ENCODE data around the gene ADGRD1.

ADGRD1 gene

GRCh38 chr12:131042834-131043245, 89.1 kb downstream of the ADGRD1 start:
- no peak for DNase-seq (ENCODE audit: low spot score)

DNA sequence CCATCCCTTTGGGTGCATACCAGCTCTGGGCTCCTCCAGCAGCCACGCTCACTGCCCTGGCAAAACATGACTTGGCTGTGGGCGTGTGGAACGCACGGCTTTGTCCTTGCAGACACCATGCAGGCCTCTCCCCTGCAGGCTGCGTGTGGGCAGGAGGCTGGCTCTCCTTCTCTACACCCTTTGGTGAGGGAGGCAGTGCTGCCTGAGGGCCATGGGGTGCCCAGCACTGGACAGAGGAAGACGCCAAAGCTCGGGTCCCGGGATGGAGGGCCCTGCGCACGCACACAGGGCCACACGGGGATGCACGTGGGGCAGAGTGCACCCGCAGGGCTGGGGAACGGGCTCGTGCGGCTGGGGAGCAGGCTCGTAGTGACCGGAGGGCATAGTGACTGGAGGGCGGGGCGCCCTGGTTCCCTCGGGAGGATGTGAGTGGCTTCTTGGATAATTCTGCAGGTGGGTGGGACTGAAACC, 89.7 kb downstream of the ADGRD1 start:
- no peak for DNase-seq (ENCODE audit: low spot score)

DNA sequence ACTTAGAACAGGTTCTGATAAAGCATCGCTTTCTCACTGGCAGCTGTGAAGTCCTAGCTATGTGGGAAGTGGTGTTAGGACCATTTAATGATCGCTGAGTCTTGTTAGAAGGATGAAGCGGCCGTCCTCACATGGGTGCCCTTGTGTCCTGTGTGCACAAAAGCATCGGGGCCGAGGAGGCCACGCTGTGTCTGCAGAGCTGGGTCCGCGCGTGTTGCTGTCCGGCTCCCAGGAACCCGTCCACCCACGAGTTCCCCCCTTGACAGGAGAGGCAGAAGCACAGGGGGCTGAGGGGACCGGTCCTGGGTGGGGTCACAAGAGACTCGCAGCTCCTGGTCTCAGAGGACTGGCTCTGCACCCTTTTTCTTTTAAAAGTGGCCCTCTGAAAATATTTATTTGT, 90.4 kb downstream of the ADGRD1 start:
- no peak for DNase-seq (ENCODE audit: low spot score)

DNA sequence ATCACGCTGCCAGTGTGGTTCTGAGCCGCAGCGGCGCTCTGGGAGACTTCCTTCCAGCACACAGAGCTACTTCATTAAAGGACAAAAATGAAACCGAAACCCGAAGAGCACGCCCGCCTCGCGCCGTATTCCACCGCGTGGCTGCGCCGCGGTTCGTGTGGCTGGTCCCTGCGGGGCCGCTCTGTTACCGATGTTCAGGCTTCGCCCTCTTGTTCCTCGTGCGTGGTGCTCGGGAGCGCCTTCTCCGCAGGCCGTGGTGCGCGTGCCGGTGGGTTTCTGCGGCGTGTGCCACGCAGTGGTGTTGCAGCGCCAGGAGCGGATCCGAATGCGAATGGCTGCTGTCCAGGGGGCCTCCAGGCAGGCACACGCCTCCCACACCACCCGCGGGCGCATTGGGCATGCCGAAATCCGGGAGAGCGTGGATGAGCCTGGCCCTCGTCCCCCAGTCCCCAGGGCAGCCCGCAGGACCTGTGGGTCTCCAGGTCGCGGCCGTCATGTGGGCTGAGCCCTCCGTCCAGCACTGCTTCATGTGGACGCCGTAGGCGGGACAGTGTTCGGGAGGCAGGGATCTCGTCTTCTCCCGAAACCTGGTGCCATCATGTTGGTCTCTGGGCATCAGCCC, 91.2 kb downstream of the ADGRD1 start:
- DNase-seq (ENCODE audit: low spot score), result no peak

- DNase-seq (ENCODE audit: low spot score), result no peak
These were observed 92.2 kb downstream of the ADGRD1 start for GRCh38 chr12:131045705-131046460.

DNA sequence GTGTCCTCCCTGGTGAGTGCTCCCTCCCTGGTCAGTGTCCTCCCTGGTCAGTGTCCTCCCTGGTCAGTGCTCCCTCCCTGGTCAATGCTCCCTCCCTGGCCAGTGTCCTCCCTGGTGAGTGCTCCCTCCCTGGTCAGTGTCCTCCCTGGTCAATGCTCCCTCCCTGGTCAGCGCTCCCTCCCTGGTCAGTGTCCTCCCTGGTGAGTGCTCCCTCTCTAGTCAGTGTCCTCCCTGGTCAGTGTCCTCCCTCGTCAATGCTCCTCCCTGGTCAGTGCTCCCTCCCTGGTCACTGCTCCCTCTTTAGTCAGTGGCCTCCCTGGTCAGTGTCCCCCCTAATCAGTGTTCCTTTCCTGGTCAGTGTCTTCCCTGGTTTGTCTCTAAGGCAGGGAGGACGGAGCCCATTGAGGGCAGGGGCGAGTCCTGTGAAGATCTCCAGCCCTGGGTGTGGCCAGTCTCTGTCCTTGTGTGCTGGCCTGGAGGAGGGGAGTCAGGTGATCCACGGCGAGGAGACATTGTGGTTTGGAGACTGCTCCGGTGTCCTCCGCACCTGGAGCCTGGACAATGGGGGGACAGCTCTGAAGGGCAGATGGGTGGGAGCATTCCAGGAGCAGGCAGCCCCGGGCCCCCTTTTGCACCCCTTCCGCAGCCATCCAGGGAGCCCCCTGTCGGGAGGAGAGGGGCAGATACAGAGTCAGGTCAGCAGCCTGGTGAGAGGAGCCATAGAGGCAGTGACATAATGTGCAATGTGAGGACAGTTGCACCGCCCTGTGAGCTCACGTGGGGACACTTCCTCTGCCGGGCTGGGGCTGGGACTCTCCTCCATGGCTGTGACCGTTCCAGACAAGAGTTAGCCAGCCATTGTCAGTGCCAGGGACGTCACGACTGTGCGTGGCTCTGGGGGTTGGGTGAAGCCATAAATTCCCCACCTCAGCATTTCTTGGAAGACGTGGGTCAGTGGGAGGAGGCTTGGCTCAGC, 93.4 kb downstream of the ADGRD1 start:
- DNase-seq (ENCODE audit: low spot score), result no peak

GRCh38 chr12:131047789-131048610, 94.3 kb downstream of the ADGRD1 start:
- DNase-seq (ENCODE audit: low spot score), result no peak

- DNase-seq (ENCODE audit: low spot score), result no peak
These were observed 94.9 kb downstream of the ADGRD1 start for GRCh38 chr12:131048611-131048990.

DNA sequence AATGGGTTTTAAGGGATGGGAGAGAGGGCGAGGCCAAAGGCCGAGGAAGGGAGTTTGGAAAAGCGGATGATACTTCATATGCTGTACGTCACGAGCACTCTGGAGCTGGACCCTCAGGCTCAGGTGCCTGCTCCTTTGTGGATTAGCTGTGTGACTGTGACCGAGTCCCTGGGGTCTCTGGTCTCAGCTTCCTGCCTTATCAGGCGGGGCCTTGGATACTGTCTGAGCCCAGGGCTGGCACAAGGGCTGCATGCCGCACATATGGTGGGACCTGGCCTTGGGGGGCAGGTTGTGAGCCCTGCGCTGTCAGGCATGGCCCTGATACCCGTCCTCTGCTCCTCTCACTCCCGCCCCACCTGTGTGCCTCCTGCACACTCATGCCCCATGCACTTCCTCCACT, 95.3 kb downstream of the ADGRD1 start:
- no peak for DNase-seq (ENCODE audit: low spot score)

DNA sequence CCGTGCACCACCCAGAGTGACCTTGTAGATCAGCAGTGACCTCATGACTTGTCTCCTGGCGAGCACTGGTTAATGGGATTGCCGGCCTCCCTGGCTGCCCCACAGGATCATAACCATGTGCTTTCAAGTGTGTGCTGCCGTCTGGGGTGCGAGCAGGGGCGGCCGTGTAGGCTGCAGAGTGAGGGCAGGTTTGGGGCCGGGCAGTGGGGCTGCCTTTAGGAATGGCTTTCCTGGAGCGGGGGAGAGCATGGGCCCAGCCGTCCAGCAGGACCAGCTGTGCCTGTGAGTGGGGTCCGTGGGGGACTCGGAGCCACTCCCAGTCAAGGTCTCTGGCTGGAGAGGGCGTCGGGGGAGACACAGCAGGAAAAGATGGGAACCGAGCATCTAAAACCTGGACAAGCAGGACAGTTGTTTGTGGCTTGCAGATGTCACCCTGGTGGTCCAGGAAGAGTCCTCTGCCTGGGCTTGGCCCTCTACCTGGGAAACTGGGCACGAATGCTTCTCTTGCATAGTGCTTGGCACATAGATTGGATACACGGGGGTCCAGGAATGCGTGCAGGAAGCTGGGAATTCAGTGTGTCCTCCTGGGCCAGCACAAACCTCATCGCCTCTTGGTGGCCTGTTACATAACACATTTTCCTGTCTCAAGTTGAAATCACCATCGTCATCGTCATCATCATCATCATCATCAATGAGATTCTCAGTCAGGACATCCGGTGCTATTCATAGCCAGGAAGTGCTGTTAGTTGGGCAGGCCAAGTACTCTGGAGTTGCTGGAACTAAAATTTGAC, 96.0 kb downstream of the ADGRD1 start:
- no peak for DNase-seq (ENCODE audit: low spot score)

GRCh38 chr12:131050463-131051154, 96.9 kb downstream of the ADGRD1 start:
- DNase-seq (ENCODE audit: low spot score), result no peak

GRCh38 chr12:131051155-131051473, 97.4 kb downstream of the ADGRD1 start:
- DNase-seq (ENCODE audit: low spot score), result no peak

- DNase-seq (ENCODE audit: low spot score), result no peak
These were observed 98.5 kb downstream of the ADGRD1 start for GRCh38 chr12:131052063-131052781.

- DNase-seq (ENCODE audit: low spot score), result no peak
These were observed 99.2 kb downstream of the ADGRD1 start for GRCh38 chr12:131052929-131053328.

GRCh38 chr12:131053567-131053966, 99.9 kb downstream of the ADGRD1 start:
- no peak for DNase-seq (ENCODE audit: low spot score)

DNA sequence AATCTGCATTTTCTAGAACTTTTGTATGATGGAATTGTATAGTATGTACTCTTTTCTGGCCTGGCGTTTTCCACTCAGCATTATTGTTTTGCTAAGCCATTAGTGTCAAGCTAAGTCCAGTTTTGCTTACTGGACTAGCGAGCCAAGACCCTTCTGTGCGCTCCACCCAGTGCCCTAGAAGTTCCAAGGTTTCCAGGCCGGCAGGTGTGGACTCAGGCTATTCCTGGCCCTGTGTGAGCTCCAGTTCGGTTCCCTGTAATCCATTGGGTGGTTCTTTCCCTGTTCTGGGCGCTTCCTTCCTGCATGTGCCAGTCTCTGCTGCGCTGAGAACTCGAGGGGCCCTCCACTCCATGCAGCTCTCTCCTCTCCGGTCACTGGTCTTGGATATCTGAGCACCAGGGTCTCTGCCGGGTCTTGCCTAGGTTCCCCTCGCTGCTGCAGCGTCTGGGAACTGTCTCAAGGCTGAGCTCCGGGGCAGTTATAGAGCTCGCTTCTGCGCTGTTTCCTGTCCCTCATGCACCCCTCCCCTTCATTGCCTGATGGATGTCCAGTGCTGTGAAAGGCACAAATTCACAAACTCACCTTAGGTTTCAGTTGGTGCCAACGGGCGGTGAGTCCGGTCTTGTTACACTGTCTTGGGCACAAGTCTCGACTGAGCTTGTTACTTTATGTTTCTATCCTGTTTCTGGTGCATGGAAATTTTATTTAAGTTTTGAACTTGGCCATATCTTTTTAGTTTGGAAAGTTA, 100.8 kb downstream of the ADGRD1 start:
- DNase-seq (ENCODE audit: low spot score), result no peak

- DNase-seq (ENCODE audit: low spot score), result no peak
These were observed 101.4 kb downstream of the ADGRD1 start for GRCh38 chr12:131055093-131055465.

GRCh38 chr12:131055596-131056233, 102.0 kb downstream of the ADGRD1 start:
- DNase-seq (ENCODE audit: low spot score), result no peak

DNA sequence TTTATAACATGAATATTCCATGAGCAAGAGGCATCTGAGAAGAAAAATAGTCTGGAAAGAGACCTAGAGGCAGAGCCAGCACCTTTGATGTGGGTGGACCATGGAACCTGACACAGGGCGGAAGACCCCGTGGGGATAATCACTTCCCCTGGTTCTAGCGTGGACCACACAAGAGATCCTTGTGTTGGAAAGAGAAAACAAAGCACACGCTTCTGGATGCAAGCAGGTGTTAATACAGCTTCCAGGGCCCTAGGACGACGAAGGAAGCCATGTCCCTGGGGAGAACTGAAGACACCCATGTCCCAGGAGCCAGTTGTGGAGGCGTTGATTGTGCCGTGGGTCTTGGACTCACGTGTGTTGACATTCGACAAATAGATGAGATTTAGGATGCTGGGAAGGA, 102.9 kb downstream of the ADGRD1 start:
- no peak for DNase-seq (ENCODE audit: low spot score)

Data from CD4-positive, alpha-beta T cell treated with Interleukin-15 for 4 hours (primary cell).